Measurements from ENCODE around the gene ATL1.
"Not testable (repeated sequence)": the region's sequence is repeated elsewhere in the genome, so short reads cannot be mapped to it uniquely, and the experiment has no call there.

ATL1 gene

GRCh38 chr14:50538034-50538433, 21.9 kb upstream of the ATL1 start:
- WGBS: 73% methylated on average over 4 of the region's 4 CpGs
- H3K27ac ChIP-seq (ENCODE audit: low read depth, low read length); H3K9ac ChIP-seq (ENCODE audit: low read depth, low read length); H3K4me1 ChIP-seq (ENCODE audit: insufficient read depth, low read length); H3K36me3 ChIP-seq (ENCODE audit: insufficient read depth, low read length); H3K4me3 ChIP-seq (ENCODE audit: low read length); H3K9me3 ChIP-seq (ENCODE audit: insufficient read depth, low read depth, low read length): not testable (repeated sequence)
- H3K27me3 ChIP-seq (ENCODE audit: insufficient read depth, low read length): peaks cover 11% of the 10 kb centered on the region; the same call in 1 of the 2 replicates

GRCh38 chr14:50539051-50539450, 20.9 kb upstream of the ATL1 start:
- H3K36me3 ChIP-seq (ENCODE audit: insufficient read depth, low read length): no peaks in the 10 kb centered on the region
- peaks cover under 1% of the 10 kb centered on the region; the same call in 1 of the 2 replicates for H3K27me3 ChIP-seq (ENCODE audit: insufficient read depth, low read length)
- H3K4me3 ChIP-seq (ENCODE audit: low read length): no peak overlapping the region
- H3K9ac ChIP-seq (ENCODE audit: low read depth, low read length): no peak overlapping the region
- peaks cover 5% of the 10 kb centered on the region; the same call in 1 of the 2 replicates for H3K9me3 ChIP-seq (ENCODE audit: insufficient read depth, low read depth, low read length)
- no peaks in the 10 kb centered on the region for H3K4me1 ChIP-seq (ENCODE audit: insufficient read depth, low read length)
- H3K27ac ChIP-seq (ENCODE audit: low read depth, low read length): no peak overlapping the region

- 80% methylated on average over 1 of the region's 1 CpG for WGBS
- Histone ChIP-seq H3K27me3 (ENCODE audit: insufficient read depth, low read length) (no peaks in the 10 kb centered on the region), H3K4me1 (ENCODE audit: insufficient read depth, low read length) (no peaks in the 10 kb centered on the region), H3K9me3 (ENCODE audit: insufficient read depth, low read depth, low read length) (peaks cover 5% of the 10 kb centered on the region; the same call in 1 of the 2 replicates), H3K4me3 (ENCODE audit: low read length) (no peak overlapping the region), H3K9ac (ENCODE audit: low read depth, low read length) (no peak overlapping the region), H3K36me3 (ENCODE audit: insufficient read depth, low read length) (no peaks in the 10 kb centered on the region), H3K27ac (ENCODE audit: low read depth, low read length) (no peak overlapping the region)
Observed at GRCh38 chr14:50541159-50541567, 18.8 kb upstream of the ATL1 start.

GRCh38 chr14:50542941-50543418, 17.0 kb upstream of the ATL1 start:
- Histone ChIP-seq H3K9ac (ENCODE audit: low read depth, low read length) (no peak overlapping the region), H3K27ac (ENCODE audit: low read depth, low read length) (no peak overlapping the region), H3K4me1 (ENCODE audit: insufficient read depth, low read length) (no peaks in the 10 kb centered on the region), H3K27me3 (ENCODE audit: insufficient read depth, low read length) (no peaks in the 10 kb centered on the region), H3K36me3 (ENCODE audit: insufficient read depth, low read length) (no peaks in the 10 kb centered on the region), H3K4me3 (ENCODE audit: low read length) (no peak overlapping the region), H3K9me3 (ENCODE audit: insufficient read depth, low read depth, low read length) (0 out of 2 replicates have a peak, but pooled peaks cover under 1% of the 10 kb centered on the region)
- WGBS: 35% methylated on average over 2 of the region's 2 CpGs

GRCh38 chr14:50544911-50545310, 15.0 kb upstream of the ATL1 start:
- no peaks in the 10 kb centered on the region for H3K36me3 ChIP-seq (ENCODE audit: insufficient read depth, low read length)
- H3K9me3 ChIP-seq (ENCODE audit: insufficient read depth, low read depth, low read length): no peaks in the 10 kb centered on the region
- no peaks in the 10 kb centered on the region for H3K4me1 ChIP-seq (ENCODE audit: insufficient read depth, low read length)
- 91% methylated on average over 3 of the region's 3 CpGs for WGBS
- no peak overlapping the region for H3K9ac ChIP-seq (ENCODE audit: low read depth, low read length)
- H3K4me3 ChIP-seq (ENCODE audit: low read length): no peak overlapping the region
- no peaks in the 10 kb centered on the region for H3K27me3 ChIP-seq (ENCODE audit: insufficient read depth, low read length)
- H3K27ac ChIP-seq (ENCODE audit: low read depth, low read length): no peak overlapping the region

GRCh38 chr14:50545618-50546017, 14.3 kb upstream of the ATL1 start:
- no peak overlapping the region for H3K4me3 ChIP-seq (ENCODE audit: low read length)
- H3K36me3 ChIP-seq (ENCODE audit: insufficient read depth, low read length): no peaks in the 10 kb centered on the region
- H3K9ac ChIP-seq (ENCODE audit: low read depth, low read length): no peak overlapping the region
- 89% methylated on average over 3 of the region's 3 CpGs for WGBS
- H3K27me3 ChIP-seq (ENCODE audit: insufficient read depth, low read length): no peaks in the 10 kb centered on the region
- H3K4me1 ChIP-seq (ENCODE audit: insufficient read depth, low read length): no peaks in the 10 kb centered on the region
- H3K27ac ChIP-seq (ENCODE audit: low read depth, low read length): no peak overlapping the region
- no peaks in the 10 kb centered on the region for H3K9me3 ChIP-seq (ENCODE audit: insufficient read depth, low read depth, low read length)

GRCh38 chr14:50550294-50550693, 9.7 kb upstream of the ATL1 start:
- Histone ChIP-seq H3K9ac (ENCODE audit: low read depth, low read length) (no peak overlapping the region), H3K4me1 (ENCODE audit: insufficient read depth, low read length) (no peaks in the 10 kb centered on the region), H3K36me3 (ENCODE audit: insufficient read depth, low read length) (no peaks in the 10 kb centered on the region), H3K27me3 (ENCODE audit: insufficient read depth, low read length) (no peaks in the 10 kb centered on the region), H3K4me3 (ENCODE audit: low read length) (no peak overlapping the region), H3K27ac (ENCODE audit: low read depth, low read length) (no peak overlapping the region), H3K9me3 (ENCODE audit: insufficient read depth, low read depth, low read length) (no peaks in the 10 kb centered on the region)
- 92% methylated on average over 1 of the region's 1 CpG for WGBS

GRCh38 chr14:50551877-50552276, 8.1 kb upstream of the ATL1 start:
- Histone ChIP-seq H3K4me3 (ENCODE audit: low read length) (no peak overlapping the region), H3K27me3 (ENCODE audit: insufficient read depth, low read length) (no peaks in the 10 kb centered on the region; the same call in 1 of the 2 replicates), H3K9me3 (ENCODE audit: insufficient read depth, low read depth, low read length) (no peaks in the 10 kb centered on the region), H3K4me1 (ENCODE audit: insufficient read depth, low read length) (no peaks in the 10 kb centered on the region), H3K27ac (ENCODE audit: low read depth, low read length) (no peak overlapping the region), H3K9ac (ENCODE audit: low read depth, low read length) (no peak overlapping the region), H3K36me3 (ENCODE audit: insufficient read depth, low read length) (no peaks in the 10 kb centered on the region)
- WGBS: 91% methylated on average over 3 of the region's 3 CpGs

GRCh38 chr14:50552796-50553195, 7.1 kb upstream of the ATL1 start:
- 86% methylated on average over 3 of the region's 3 CpGs for WGBS
- H3K27ac ChIP-seq (ENCODE audit: low read depth, low read length); H3K36me3 ChIP-seq (ENCODE audit: insufficient read depth, low read length); H3K4me1 ChIP-seq (ENCODE audit: insufficient read depth, low read length); H3K9me3 ChIP-seq (ENCODE audit: insufficient read depth, low read depth, low read length); H3K9ac ChIP-seq (ENCODE audit: low read depth, low read length); H3K4me3 ChIP-seq (ENCODE audit: low read length); H3K27me3 ChIP-seq (ENCODE audit: insufficient read depth, low read length): not testable (repeated sequence)

- Histone ChIP-seq H3K9ac (ENCODE audit: low read depth, low read length) (peak overlapping the region; percentile 79), H3K4me3 (ENCODE audit: low read length) (peak overlapping the region; percentile 71), H3K4me1 (ENCODE audit: insufficient read depth, low read length) (peaks cover 7% of the 10 kb centered on the region; the same call in 1 of the 2 replicates), H3K27me3 (ENCODE audit: insufficient read depth, low read length) (peaks cover 43% of the 10 kb centered on the region), H3K36me3 (ENCODE audit: insufficient read depth, low read length) (no peaks in the 10 kb centered on the region), H3K27ac (ENCODE audit: low read depth, low read length) (no peak overlapping the region; the same call in 1 of the 2 replicates), H3K9me3 (ENCODE audit: insufficient read depth, low read depth, low read length) (no peaks in the 10 kb centered on the region)
- 4% methylated on average over 21 of the region's 21 CpGs for WGBS
Observed at GRCh38 chr14:50560931-50561285, 963 bp downstream of the ATL1 start.

GRCh38 chr14:50562841-50563240, 2.9 kb downstream of the ATL1 start:
- H3K27ac ChIP-seq (ENCODE audit: low read depth, low read length): no peak overlapping the region
- no peak overlapping the region for H3K4me3 ChIP-seq (ENCODE audit: low read length)
- no peaks in the 10 kb centered on the region for H3K9me3 ChIP-seq (ENCODE audit: insufficient read depth, low read depth, low read length)
- peaks cover 7% of the 10 kb centered on the region; the same call in 1 of the 2 replicates for H3K4me1 ChIP-seq (ENCODE audit: insufficient read depth, low read length)
- H3K36me3 ChIP-seq (ENCODE audit: insufficient read depth, low read length): no peaks in the 10 kb centered on the region
- H3K27me3 ChIP-seq (ENCODE audit: insufficient read depth, low read length): peaks cover 35% of the 10 kb centered on the region
- H3K9ac ChIP-seq (ENCODE audit: low read depth, low read length): no peak overlapping the region
- 60% methylated on average over 1 of the region's 1 CpG for WGBS

- H3K4me3 ChIP-seq (ENCODE audit: low read length): no peak overlapping the region
- no peaks in the 10 kb centered on the region for H3K36me3 ChIP-seq (ENCODE audit: insufficient read depth, low read length)
- no peaks in the 10 kb centered on the region for H3K27me3 ChIP-seq (ENCODE audit: insufficient read depth, low read length)
- no peak overlapping the region for H3K27ac ChIP-seq (ENCODE audit: low read depth, low read length)
- H3K4me1 ChIP-seq (ENCODE audit: insufficient read depth, low read length): no peaks in the 10 kb centered on the region
- H3K9ac ChIP-seq (ENCODE audit: low read depth, low read length): no peak overlapping the region
- peaks cover 13% of the 10 kb centered on the region; the same call in 1 of the 2 replicates for H3K9me3 ChIP-seq (ENCODE audit: insufficient read depth, low read depth, low read length)
Observed at GRCh38 chr14:50569714-50570274, 9.8 kb downstream of the ATL1 start.

All from HUES64 (cell line).